NCI-H146 (cell line): ENCODE results near the gene CARM1.
"Not testable (repeated sequence)": the region's sequence is repeated elsewhere in the genome, so short reads cannot be mapped to it uniquely, and the experiment has no call there.

ENCODE experiments used
- DNase-seq: peaks from one replicate; lab custom pipeline; 2025; lab: John Stamatoyannopoulos, UW

The CARM1 gene

GRCh38 chr19:10846500-10847202 lies 24.7 kb upstream of the CARM1 start:
- no peak for DNase-seq

- DNase-seq = no peak
Measured at GRCh38 chr19:10848230-10848856, 23.0 kb upstream of the CARM1 start, which contains the start of gene C19orf38. TSS of gene C19orf38 (plus strand) at chr19:10848415. CDS start at chr19:10848509, 94 bp downstream.

- DNase-seq = no peak
Measured at GRCh38 chr19:10850631-10851030, 20.7 kb upstream of the CARM1 start.

GRCh38 chr19:10852098-10852800 lies 19.1 kb upstream of the CARM1 start:
- DNase-seq = peak; percentile 18

- no peak for DNase-seq
Measured at GRCh38 chr19:10852941-10853340, 18.4 kb upstream of the CARM1 start.

GRCh38 chr19:10854350-10855089 lies 16.8 kb upstream of the CARM1 start:
- no peak for DNase-seq

- DNase-seq = peak; percentile 31
Measured at GRCh38 chr19:10855879-10856522, 15.4 kb upstream of the CARM1 start.

- not testable (repeated sequence) for DNase-seq
Measured at GRCh38 chr19:10856899-10857298, 14.5 kb upstream of the CARM1 start.

GRCh38 chr19:10858204-10858828 lies 13.0 kb upstream of the CARM1 start:
- peak; percentile 29 for DNase-seq

GRCh38 chr19:10861103-10861651 lies 10.2 kb upstream of the CARM1 start:
- no peak for DNase-seq

GRCh38 chr19:10862561-10863106 lies 8.7 kb upstream of the CARM1 start:
- DNase-seq = no peak

- peak; percentile 19 for DNase-seq
Measured at GRCh38 chr19:10863107-10863717, 8.1 kb upstream of the CARM1 start.

- DNase-seq = peak; percentile 76
Measured at GRCh38 chr19:10864538-10864899, 6.8 kb upstream of the CARM1 start.

GRCh38 chr19:10866495-10866894 lies 4.9 kb upstream of the CARM1 start:
- no peak for DNase-seq

GRCh38 chr19:10868872-10869547 lies 2.3 kb upstream of the CARM1 start:
- no peak for DNase-seq

GRCh38 chr19:10869872-10870311 lies 1.5 kb upstream of the CARM1 start:
- not testable (repeated sequence) for DNase-seq

GRCh38 chr19:10870501-10870954 lies 825 bp upstream of the CARM1 start:
- no peak for DNase-seq

- DNase-seq = peak; percentile 53
Measured at GRCh38 chr19:10871711-10872545, 575 bp downstream of the CARM1 start.
